ENCODE data around the gene FGFR3.

The FGFR3 gene

DNA sequence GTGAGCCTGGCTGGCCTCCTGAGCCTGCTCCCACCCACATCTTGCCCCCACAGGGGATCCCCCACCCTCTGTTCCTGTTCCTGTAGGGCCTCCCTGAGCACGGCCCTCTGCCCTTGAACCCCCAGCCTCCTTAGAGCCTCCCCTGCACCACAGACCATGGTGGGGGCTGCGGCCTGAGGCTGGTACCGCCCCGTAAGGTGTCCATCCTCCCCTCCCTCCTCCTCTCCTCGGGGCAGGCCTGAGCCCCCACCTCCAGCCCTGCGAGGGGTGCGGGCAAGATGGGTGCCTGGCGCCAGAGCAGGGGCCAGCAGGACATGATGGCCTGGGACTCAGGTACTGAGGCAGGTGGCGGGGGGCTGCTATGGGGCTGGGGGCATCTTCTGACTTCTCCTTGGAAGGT lies 28.4 kb upstream of the FGFR3 start:
- no peak overlapping the region for H3K4me3 ChIP-seq (ENCODE audit: low read length)
- H3K27ac ChIP-seq (ENCODE audit: low read length) = no peak overlapping the region
- peaks cover 10% of the 10 kb centered on the region; the same call in 1 of the 2 replicates for H3K4me1 ChIP-seq (ENCODE audit: low read length)
- H4K20me1 ChIP-seq (ENCODE audit: insufficient read depth, low read length) = no peaks in the 10 kb centered on the region
- H3K79me2 ChIP-seq (ENCODE audit: low read length) = no peaks in the 10 kb centered on the region
- H3K27me3 ChIP-seq (ENCODE audit: low read depth, low read length) = no peaks in the 10 kb centered on the region
- no peak for TF ChIP-seq EZH2phosphoT487 (IDR thresholded peaks at IDR 0.05; ENCODE audit: low read depth)
- TF ChIP-seq, protein P1, sequence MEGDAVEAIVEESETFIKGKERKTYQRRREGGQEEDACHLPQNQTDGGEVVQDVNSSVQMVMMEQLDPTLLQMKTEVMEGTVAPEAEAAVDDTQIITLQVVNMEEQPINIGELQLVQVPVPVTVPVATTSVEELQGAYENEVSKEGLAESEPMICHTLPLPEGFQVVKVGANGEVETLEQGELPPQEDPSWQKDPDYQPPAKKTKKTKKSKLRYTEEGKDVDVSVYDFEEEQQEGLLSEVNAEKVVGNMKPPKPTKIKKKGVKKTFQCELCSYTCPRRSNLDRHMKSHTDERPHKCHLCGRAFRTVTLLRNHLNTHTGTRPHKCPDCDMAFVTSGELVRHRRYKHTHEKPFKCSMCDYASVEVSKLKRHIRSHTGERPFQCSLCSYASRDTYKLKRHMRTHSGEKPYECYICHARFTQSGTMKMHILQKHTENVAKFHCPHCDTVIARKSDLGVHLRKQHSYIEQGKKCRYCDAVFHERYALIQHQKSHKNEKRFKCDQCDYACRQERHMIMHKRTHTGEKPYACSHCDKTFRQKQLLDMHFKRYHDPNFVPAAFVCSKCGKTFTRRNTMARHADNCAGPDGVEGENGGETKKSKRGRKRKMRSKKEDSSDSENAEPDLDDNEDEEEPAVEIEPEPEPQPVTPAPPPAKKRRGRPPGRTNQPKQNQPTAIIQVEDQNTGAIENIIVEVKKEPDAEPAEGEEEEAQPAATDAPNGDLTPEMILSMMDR (IDR thresholded peaks at IDR 0.05; ENCODE audit: low read depth, low read length) = no peak
- H3K36me3 ChIP-seq (replicated peaks; ENCODE audit: low read depth, low read length) = no peaks in the 10 kb centered on the region
- H3K9ac ChIP-seq (ENCODE audit: low read length) = no peak overlapping the region
- no peak overlapping the region for H3K4me2 ChIP-seq (ENCODE audit: low read length)
- no peak overlapping the region for H2AFZ ChIP-seq (ENCODE audit: low read depth, low read length)
- H3K9me3 ChIP-seq (ENCODE audit: insufficient read depth, low read length) = no peaks in the 10 kb centered on the region

DNA sequence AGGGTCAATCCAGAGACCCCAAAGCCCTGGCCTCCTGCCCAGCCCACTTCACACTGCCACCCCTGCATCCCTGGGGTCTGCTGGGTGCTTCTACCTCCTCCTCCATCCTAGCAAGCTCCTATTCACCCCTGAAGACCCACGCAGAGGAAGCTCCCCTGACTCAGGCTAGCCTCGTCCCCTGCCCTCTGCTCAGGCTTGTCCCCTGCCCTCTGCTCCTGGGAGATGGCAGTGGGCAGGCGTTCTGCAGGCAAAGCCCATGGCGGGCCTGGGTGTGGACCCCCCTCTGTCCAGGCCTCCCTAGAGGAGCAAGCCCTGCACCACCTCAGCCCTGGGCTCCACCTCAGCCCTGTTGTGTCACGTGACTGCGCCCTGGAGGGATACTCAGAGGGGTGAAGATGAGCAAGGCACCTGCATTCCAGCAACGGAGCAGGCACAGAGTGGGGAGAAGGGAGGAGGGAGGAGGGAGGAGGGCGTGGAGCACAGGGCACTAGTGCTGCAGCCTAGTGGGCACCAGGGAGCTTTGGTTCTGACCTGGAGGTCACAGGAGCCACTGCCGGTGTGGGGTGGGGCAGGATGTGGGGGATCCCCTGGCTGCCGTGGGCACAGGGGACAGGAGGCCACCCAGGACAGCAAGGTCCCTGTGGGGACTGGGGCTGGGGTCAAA lies 27.6 kb upstream of the FGFR3 start:
- Histone ChIP-seq H4K20me1 (ENCODE audit: insufficient read depth, low read length) (no peaks in the 10 kb centered on the region), H3K4me3 (ENCODE audit: low read length) (no peak overlapping the region), H3K79me2 (ENCODE audit: low read length) (no peaks in the 10 kb centered on the region), H2AFZ (ENCODE audit: low read depth, low read length) (no peak overlapping the region), H3K27me3 (ENCODE audit: low read depth, low read length) (peaks cover 4% of the 10 kb centered on the region; the same call in 1 of the 2 replicates), H3K27ac (ENCODE audit: low read length) (no peak overlapping the region), H3K4me2 (ENCODE audit: low read length) (no peak overlapping the region), H3K9ac (ENCODE audit: low read length) (no peak overlapping the region), H3K36me3 (replicated peaks; ENCODE audit: low read depth, low read length) (no peaks in the 10 kb centered on the region), H3K4me1 (ENCODE audit: low read length) (peaks cover 10% of the 10 kb centered on the region; the same call in 1 of the 2 replicates), H3K9me3 (ENCODE audit: insufficient read depth, low read length) (no peaks in the 10 kb centered on the region)
- no peak for TF ChIP-seq EZH2phosphoT487 (IDR thresholded peaks at IDR 0.05; ENCODE audit: low read depth)
- TF ChIP-seq, protein P1 (IDR thresholded peaks at IDR 0.05; ENCODE audit: low read depth, low read length) = no peak

DNA sequence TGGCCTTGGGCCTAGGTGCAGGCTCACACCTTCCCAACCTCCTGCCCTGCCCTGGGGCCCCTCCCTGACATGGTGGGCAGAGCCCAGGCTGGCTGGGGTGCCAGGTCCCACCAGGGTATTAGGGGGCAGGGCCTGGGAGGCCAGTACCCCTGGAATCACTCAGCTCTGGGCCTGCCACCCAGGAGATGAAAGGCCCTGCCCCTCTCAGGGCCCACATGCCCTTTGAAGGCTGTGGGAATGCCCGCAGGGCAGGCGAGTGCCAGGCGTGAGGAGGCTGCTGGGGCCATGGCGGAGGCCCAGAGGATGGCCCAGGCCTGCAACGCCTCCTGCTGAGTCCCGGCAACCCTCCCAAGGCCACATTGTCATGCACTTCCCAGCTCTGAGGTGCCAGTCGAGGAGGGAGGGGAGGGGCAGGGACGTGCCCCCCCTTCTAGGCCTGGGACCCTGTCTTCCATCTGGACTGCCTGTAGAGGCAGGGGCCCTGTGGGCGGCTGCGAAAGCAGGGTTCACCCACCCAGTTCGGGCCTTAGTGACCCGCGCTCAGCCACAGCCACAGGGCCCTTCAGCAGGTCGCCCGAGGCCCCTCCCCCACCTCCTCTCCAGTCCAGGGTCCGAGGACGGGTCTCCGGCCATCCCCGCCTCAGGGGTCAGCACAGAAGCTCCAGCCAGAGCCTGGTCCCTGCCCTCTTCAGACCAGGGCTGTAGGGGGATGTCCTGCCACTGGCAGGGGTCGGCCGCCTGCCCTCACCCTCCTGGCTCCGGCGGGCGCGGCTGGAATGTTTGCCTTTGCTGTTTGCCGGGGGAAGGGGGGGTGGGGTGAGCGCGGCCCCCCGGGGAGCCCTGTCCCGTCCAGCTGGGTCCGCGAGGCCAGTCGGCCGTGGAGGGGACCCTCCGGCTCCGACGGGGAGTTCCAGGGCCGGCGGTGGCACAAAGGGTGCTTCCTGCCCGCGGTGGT lies 26.7 kb upstream of the FGFR3 start:
- H3K4me2 ChIP-seq (ENCODE audit: low read length) = peak overlapping the region; percentile 59
- H3K9me3 ChIP-seq (ENCODE audit: insufficient read depth, low read length) = no peaks in the 10 kb centered on the region
- H3K27ac ChIP-seq (ENCODE audit: low read length) = no peak overlapping the region
- 0 out of 2 replicates have a peak overlapping the region, but pooled peaks have one; percentile 6 for H2AFZ ChIP-seq (ENCODE audit: low read depth, low read length)
- no peak overlapping the region for H3K9ac ChIP-seq (ENCODE audit: low read length)
- peaks cover 10% of the 10 kb centered on the region; the same call in 1 of the 2 replicates for H3K4me1 ChIP-seq (ENCODE audit: low read length)
- H3K79me2 ChIP-seq (ENCODE audit: low read length) = no peaks in the 10 kb centered on the region
- peaks cover 6% of the 10 kb centered on the region; the same call in 1 of the 2 replicates for H3K27me3 ChIP-seq (ENCODE audit: low read depth, low read length)
- H4K20me1 ChIP-seq (ENCODE audit: insufficient read depth, low read length) = no peaks in the 10 kb centered on the region
- H3K36me3 ChIP-seq (replicated peaks; ENCODE audit: low read depth, low read length) = no peaks in the 10 kb centered on the region
- TF ChIP-seq, protein P1 (IDR thresholded peaks at IDR 0.05; ENCODE audit: low read depth, low read length) = no peak
- no peak for TF ChIP-seq EZH2phosphoT487 (IDR thresholded peaks at IDR 0.05; ENCODE audit: low read depth)
- peak overlapping the region; percentile 70 for H3K4me3 ChIP-seq (ENCODE audit: low read length)
